Rectal smooth muscle tissue (tissue), 1 donor: ENCODE results near the gene NR3C1.
"Not testable (repeated sequence)": the region's sequence is repeated elsewhere in the genome, so short reads cannot be mapped to it uniquely, and the experiment has no call there.

ENCODE experiments used
- H3K27ac ChIP-seq: one replicate; pipeline ENCODE4 v1.7.0; 2013; ENCODE audit warnings: low read depth, low read length, inconsistent platforms
- H3K27me3 ChIP-seq: one replicate; pipeline ENCODE4 v1.7.0; 2013; ENCODE audit warnings: low read length; ENCODE audit not compliant: control insufficient read depth, insufficient read depth
- H3K36me3 ChIP-seq: one replicate; pipeline ENCODE4 v1.7.0; 2013; ENCODE audit warnings: low read length; ENCODE audit not compliant: control insufficient read depth, insufficient read depth
- H3K4me1 ChIP-seq: one replicate; pipeline ENCODE4 v1.7.0; 2013; ENCODE audit warnings: low read length; ENCODE audit not compliant: control insufficient read depth, insufficient read depth
- H3K4me3 ChIP-seq: one replicate; pipeline ENCODE4 v1.7.0; 2013; ENCODE audit warnings: low read length
- H3K9ac ChIP-seq: one replicate; pipeline ENCODE4 v1.7.0; 2013; ENCODE audit warnings: low read length

Gene NR3C1

DNA sequence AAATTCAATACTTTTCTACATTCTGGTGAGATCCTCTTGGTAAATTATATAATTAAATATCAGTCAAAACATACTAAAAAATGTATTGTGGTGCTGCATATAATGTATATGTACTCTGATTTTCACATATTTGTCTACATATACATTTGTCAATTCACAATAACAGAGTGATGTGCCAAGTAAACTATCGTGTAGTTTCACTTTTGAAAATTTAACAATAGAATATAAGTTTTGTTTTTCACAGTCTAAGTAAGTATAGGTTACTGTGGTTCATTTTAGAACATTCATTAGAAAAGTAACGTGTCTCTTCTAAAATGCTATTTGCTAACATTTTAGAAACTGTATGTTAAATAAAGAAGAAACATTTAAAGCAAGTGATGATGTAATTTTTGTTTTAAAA, 73.6 kb downstream of the NR3C1 start:
- no peaks in the 10 kb centered on the region for H3K27me3 ChIP-seq
- no peak overlapping the region for H3K9ac ChIP-seq
- no peak overlapping the region for H3K4me3 ChIP-seq
- no peak overlapping the region for H3K27ac ChIP-seq
- H3K36me3 ChIP-seq = no peaks in the 10 kb centered on the region
- H3K4me1 ChIP-seq = no peaks in the 10 kb centered on the region

DNA sequence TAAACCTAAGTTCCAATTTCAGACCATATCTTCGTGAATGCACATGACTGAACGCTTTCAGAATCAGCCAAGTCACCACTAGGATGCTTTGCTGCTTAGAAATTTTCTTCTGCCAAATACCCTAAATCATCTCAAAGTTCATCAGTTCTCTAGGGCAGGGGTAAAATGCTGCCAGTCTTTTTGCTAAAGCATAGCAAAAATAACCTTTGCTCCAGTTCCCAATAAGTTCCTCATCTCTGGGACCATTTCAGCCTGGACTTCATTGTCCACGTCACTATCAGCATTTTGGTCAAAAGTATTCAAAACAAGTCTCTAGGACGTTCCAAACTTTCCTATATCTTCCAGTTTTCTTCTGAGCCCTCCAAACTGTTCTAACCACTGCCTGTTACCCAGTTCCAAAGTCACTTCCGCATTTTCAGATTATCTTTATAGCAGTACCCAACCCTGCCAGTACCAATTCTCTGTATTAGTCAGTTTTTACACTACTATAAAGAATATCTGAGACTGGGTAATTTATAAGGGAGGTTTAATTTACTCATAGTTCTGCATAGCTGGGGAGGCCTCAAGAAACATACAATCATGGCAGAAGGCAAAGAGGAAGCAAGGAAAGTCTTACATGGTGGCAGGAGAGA, 74.8 kb downstream of the NR3C1 start:
- H3K9ac ChIP-seq = no peak overlapping the region
- H3K4me3 ChIP-seq = no peak overlapping the region
- no peaks in the 10 kb centered on the region for H3K4me1 ChIP-seq
- H3K27ac ChIP-seq = no peak overlapping the region
- no peaks in the 10 kb centered on the region for H3K36me3 ChIP-seq
- H3K27me3 ChIP-seq = no peaks in the 10 kb centered on the region

DNA sequence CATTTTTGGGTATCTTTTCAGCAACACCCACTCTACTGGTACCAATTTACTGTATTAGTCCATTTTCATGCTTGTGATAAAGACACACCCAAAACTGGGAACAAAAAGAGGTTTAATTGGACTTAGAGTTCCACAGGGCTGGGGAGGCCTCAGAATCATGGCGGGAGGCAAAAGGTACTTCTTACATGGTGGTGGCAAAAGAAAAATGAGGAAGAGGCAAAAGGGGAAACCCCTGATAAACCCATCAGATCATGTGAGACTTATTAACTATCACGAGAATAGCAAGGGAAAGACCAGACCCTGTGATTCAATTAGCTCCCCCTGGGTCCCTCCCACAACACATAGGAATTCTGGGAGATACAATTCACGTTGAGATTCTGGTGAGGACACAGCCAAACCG, 78.4 kb downstream of the NR3C1 start:
- H3K4me3 ChIP-seq, H3K27ac ChIP-seq, H3K36me3 ChIP-seq, H3K9ac ChIP-seq, H3K27me3 ChIP-seq, H3K4me1 ChIP-seq: not testable (repeated sequence)

DNA sequence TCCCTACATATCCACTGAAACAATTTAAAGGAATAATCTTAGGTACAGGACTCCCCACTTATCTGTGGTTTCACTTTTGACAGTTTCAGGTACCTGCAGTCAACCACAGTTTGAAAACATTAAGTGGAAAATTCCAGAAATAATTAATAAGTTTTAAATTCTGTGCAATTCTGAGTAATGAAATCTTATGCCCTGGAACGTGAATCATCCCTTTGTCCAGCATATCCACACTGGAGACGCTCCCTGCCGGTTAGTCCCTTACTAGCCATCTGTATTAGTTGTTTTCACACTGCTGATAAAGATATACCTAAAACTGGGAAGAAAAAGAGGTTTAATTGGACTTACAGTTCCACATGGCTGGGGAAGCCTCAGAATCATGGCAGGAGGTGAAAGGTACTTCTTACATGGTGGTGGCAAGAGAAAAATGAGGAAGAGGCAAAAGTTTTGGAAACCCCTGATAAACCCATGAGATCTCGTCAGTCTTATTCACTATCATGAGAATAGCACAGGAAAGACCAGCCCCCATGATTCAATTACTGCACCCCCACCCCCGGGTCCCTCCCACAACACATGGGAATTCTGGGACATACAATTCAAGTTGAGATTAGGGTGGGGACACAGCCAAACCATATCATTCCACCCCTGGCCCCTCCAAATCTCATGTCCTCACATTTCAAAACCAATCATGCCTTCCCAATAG, 80.4 kb downstream of the NR3C1 start:
- not testable (repeated sequence) for H3K27ac ChIP-seq, H3K4me3 ChIP-seq, H3K27me3 ChIP-seq, H3K36me3 ChIP-seq, H3K9ac ChIP-seq, H3K4me1 ChIP-seq

DNA sequence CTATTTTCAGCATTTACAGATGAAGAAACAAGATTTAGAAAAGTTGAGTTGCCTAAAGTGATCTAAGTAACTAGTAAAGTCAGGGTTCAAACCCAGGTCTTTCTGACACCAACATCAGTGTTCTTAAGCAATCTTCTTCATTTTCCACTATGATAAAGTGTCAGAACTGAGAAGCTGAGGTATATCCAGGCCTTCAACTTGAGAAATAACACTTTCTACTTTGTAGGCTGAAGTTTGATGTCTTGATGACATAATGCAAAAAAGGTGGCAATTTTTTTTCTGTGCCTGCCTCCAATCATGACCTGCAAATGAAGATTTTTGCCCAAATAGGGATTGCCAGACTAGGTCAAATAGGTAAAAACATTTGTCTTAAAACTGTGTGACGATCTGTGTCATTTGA, 81.3 kb downstream of the NR3C1 start:
- Histone ChIP-seq H3K4me1 (peaks cover 3% of the 10 kb centered on the region), H3K27ac (no peak overlapping the region), H3K36me3 (no peaks in the 10 kb centered on the region), H3K9ac (no peak overlapping the region), H3K4me3 (no peak overlapping the region), H3K27me3 (no peaks in the 10 kb centered on the region)

DNA sequence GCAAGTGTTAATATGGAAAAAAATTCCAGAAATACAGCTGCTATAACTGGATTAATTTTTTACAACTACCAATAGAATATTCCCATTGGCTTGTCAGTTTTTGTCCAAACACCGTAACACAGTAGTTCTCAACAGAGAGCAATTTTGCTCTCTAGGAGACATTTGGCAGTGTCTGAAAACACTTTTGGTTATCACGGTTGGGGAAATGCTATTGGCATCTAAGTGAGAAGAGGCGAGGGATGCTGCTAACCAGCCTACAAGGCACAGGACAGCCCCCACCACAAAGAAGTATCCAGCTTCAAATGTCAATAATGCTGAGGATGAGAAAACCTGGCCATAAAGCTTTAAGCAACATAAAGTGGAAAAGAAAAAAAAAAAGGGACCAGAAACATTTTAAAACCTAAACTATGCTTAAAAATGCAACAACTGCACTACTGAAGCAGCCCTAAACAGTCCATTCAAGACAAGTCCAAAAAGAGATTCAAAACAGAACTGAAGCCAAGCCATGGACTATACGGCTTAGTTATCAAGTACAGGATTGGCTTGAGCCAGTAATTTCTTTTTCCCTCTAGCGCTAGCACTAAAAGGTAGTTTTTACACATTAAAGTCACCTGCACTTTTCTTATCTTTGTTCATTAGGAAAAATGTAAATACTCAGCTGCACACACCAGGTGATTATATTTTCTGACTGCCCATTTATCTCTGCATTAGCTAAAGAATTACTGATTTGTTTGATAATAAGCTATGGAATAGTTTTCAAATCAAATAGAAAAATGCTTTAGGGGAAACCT, 83.9 kb downstream of the NR3C1 start:
- peaks cover 7% of the 10 kb centered on the region for H3K4me1 ChIP-seq

DNA sequence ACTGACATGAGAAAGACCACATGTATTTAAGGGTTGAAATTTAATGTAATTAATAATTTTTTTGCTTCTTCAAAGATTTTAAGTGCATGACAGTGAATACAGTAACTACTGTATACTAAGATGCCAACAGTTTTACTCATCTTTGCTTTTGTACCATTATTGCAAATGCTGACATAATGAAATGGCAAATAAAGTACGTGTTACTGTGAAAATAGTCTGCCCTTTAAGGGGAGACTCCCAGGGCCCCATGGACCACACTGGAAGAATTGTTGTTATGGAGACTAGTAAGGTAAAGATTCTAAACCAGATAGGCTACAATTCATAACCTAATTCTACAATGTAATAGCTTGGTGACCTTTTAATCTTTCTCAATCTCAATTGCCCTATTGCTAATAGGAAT, 84.7 kb downstream of the NR3C1 start:
- H3K9ac ChIP-seq = no peak overlapping the region
- H3K27ac ChIP-seq = no peak overlapping the region
- peaks cover 7% of the 10 kb centered on the region for H3K4me1 ChIP-seq
- no peaks in the 10 kb centered on the region for H3K36me3 ChIP-seq
- no peak overlapping the region for H3K4me3 ChIP-seq
- H3K27me3 ChIP-seq = no peaks in the 10 kb centered on the region

More for the DNA sequence above, 83.9 kb downstream of the NR3C1 start:
- H3K4me3 ChIP-seq = no peak overlapping the region
- no peak overlapping the region for H3K27ac ChIP-seq
- no peaks in the 10 kb centered on the region for H3K27me3 ChIP-seq
- no peak overlapping the region for H3K9ac ChIP-seq
- H3K36me3 ChIP-seq = no peaks in the 10 kb centered on the region

DNA sequence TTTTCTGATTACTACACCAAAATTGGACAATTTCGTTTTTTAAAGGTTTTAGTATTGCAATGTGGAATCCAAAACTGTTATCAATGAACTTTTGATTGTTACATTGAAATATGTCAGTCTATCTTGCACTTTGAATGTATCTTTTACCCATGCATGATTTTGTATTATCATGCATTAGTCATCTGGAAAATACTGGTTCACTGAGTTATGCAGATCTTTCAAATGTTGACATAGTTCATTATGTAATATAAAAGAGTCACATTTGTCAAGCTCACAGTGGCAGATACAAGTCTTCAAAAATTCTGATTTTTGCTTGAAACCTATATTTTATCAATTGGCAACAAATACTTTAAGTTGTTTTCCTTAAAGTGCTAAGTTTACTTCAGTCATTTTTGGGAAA, 85.2 kb downstream of the NR3C1 start:
- Histone ChIP-seq H3K36me3 (no peaks in the 10 kb centered on the region), H3K27ac (no peak overlapping the region), H3K4me3 (no peak overlapping the region), H3K4me1 (peaks cover 7% of the 10 kb centered on the region), H3K27me3 (no peaks in the 10 kb centered on the region), H3K9ac (no peak overlapping the region)

DNA sequence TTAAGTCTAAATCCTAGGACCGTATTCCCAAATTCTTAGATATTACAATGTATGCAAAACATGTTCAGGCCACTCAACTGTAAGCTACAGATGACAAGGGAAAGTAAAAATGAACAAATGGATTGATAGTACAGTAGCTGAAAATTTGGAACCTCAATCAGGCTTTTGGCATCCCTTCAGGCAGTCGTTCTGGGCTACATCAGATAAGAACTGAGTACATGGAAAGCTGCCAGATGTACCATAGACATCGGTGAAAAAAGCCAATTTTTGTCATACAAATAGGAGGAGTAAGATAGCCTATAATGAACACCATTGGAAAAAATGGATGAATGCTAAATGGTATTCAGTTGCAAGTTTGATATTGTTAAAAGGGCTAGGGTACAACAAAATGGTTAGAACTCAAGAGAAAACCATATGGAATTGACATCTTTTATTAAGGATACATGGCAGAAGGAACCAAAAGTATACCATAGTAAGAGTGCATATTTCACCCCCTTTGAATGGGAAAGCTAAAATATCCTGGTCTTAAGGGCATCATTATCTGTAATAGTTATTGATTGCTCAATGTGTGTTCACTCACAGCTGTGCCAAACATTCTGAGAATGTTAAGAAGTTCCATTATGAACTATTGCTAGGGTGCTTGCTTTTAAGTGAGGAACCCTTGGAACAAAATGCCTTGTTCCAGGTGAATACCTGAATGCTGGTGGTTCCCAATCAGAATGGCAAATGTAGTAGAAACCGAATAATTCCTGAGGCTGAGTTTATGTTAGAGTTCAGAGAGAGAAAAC, 86.4 kb downstream of the NR3C1 start:
- Histone ChIP-seq H3K9ac (no peak overlapping the region), H3K27me3 (no peaks in the 10 kb centered on the region), H3K36me3 (peaks cover 4% of the 10 kb centered on the region), H3K27ac (no peak overlapping the region), H3K4me1 (peaks cover 7% of the 10 kb centered on the region), H3K4me3 (no peak overlapping the region)

DNA sequence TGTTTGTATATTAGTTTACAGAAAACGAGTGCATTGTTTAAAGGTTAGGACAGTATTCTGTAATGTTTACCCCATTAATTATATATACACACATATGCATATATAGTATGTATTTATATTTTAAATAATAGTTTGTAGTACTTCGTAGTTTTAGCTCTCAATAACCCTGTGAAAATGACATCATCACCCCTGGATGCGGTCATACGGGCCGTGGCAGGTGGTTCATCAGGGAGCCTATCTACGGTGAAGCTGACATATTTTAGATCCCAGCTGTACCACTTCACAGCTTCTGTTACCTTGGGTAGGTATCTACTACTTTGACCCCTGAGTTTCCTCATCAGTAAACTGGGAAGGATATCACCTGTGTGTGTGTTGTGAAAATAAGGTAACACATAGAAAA, 87.1 kb downstream of the NR3C1 start:
- no peak overlapping the region for H3K27ac ChIP-seq
- no peak overlapping the region for H3K9ac ChIP-seq
- peaks cover 7% of the 10 kb centered on the region for H3K4me1 ChIP-seq
- no peaks in the 10 kb centered on the region for H3K27me3 ChIP-seq
- H3K4me3 ChIP-seq = no peak overlapping the region
- H3K36me3 ChIP-seq = peaks cover 5% of the 10 kb centered on the region

DNA sequence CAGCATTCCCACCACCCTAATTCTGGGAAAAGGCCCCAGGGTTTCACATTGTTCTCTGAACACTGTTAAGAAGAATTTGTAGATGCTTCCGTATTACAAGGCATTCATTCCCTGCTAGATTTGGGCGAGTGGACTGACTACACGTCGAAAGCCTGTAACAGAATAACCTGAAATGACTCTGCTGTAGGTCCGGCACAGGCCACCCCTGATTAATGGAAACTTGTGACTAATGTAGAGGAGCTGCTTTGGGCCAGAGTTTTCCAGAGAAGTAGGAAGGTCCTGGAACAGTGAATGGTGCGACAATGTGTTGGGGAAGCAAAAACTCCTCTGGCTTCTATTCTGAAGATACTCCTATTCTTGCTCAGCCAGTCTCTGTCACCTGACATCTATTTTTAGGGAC, 87.6 kb downstream of the NR3C1 start:
- H3K36me3 ChIP-seq = peaks cover 5% of the 10 kb centered on the region
- H3K27ac ChIP-seq = no peak overlapping the region
- no peak overlapping the region for H3K9ac ChIP-seq

DNA sequence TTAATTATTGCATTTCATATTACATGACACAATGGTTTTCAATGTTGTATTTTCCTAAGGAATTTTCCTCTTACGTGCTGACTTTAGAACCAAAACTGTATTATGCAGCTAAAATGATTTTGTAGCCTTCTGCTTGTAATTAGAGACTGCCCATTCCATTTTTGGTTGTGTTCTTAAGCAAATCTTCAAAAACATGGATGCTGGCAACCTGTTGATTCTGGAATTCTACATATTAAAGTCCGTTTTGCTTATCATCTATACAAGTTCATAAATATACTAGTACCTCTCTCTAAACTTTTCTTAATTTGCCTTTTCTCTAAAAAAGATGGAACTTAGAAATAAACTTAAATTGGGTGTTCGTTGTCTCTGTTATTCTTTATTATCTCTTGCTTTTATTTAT, 88.3 kb downstream of the NR3C1 start:
- H3K27ac ChIP-seq = no peak overlapping the region
- H3K4me1 ChIP-seq = peaks cover 7% of the 10 kb centered on the region
- no peak overlapping the region for H3K4me3 ChIP-seq
- peaks cover 5% of the 10 kb centered on the region for H3K36me3 ChIP-seq
- no peaks in the 10 kb centered on the region for H3K27me3 ChIP-seq
- no peak overlapping the region for H3K9ac ChIP-seq

More for the DNA sequence above, 87.6 kb downstream of the NR3C1 start:
- Histone ChIP-seq H3K4me1 (peaks cover 7% of the 10 kb centered on the region), H3K27me3 (no peaks in the 10 kb centered on the region), H3K4me3 (no peak overlapping the region)
